GM18858 (cell line): ENCODE results near the gene FMNL2.

Source experiments
- ATAC-seq: cut with Tn5 transposase; IDR thresholded peaks from one replicate; pipeline ENCODE4 v1.9.1; 2021; ENCODE audit not compliant: unreplicated experiment

FMNL2 gene

GRCh38 chr2:152683400-152683799, 348.4 kb downstream of the FMNL2 start:
- ATAC-seq = no peak

- ATAC-seq = no peak
Measured at GRCh38 chr2:152686321-152686720, 351.3 kb downstream of the FMNL2 start.

- ATAC-seq = peak; percentile 92
Measured at GRCh38 chr2:152693033-152693432, 358.1 kb downstream of the FMNL2 start.

- ATAC-seq = peak; percentile 30
Measured at GRCh38 chr2:152694161-152694661, 359.2 kb downstream of the FMNL2 start.

GRCh38 chr2:152695763-152696162, 360.8 kb downstream of the FMNL2 start:
- ATAC-seq = no peak

- ATAC-seq = no peak
Measured at GRCh38 chr2:152696476-152696875, 361.5 kb downstream of the FMNL2 start.
